ENCODE measurements around the gene B3GNT5.

- TF ChIP-seq CTCF (IDR thresholded peaks at IDR 0.05) (no peak), EZH2 (IDR thresholded peaks at IDR 0.05; ENCODE audit: borderline replicate concordance, insufficient read depth, low read depth, low read length, poor library complexity, severe bottlenecking) (no peak)
Observed at GRCh38 chr3:183287301-183287971, 34.4 kb downstream of the B3GNT5 start.

Data from B cell (primary cell).